Limb (tissue), 2 donors: ENCODE data around the gene NUMBL.

Source experiments
- DNase-seq, 2 donors: peaks; one replicate each; pipeline ENCODE4 v3.0.0-alpha.2; 2016; ENCODE audit errors: extremely low spot score in 2 of 2

Gene NUMBL

DNA sequence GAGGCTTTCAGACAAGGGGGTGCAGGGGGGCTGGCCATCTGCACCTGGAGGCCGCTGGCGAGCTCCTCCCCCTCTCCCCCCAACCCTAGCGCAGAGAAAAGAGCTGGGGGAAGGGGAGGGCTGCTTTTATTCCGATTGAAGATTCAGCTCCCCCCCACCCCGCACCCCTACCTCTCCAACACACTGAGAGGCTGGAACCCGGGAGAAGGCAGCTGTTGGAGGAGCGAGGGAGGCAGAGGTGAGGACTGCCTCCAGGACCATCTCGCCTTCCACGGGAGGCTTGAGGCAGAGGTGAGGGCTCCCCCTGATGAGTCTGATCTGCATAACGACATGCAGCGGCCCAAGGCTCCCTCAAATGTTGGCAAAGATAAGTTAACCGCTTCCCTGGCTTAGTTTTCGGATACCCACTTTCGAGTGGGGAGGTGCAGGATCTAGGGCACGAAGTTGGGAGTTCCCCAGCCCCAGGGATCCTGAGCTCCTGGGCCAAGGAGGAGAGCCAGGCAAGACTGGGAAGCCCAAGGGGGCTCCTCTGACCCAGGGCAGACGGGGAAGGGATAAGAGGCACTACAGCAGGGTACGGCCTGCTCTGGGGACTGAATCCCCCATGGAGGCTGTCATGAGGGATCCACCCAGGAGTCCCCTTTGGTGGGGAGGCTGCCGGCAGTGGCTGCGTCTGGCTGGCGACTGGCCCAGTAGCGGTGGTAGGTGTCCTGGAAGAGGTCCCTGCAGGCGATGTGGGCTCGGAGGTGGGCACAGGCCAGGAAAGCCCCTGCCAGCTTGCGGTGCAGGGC, 1.2 kb upstream of the NUMBL start:
- DNase-seq: no peak

DNA sequence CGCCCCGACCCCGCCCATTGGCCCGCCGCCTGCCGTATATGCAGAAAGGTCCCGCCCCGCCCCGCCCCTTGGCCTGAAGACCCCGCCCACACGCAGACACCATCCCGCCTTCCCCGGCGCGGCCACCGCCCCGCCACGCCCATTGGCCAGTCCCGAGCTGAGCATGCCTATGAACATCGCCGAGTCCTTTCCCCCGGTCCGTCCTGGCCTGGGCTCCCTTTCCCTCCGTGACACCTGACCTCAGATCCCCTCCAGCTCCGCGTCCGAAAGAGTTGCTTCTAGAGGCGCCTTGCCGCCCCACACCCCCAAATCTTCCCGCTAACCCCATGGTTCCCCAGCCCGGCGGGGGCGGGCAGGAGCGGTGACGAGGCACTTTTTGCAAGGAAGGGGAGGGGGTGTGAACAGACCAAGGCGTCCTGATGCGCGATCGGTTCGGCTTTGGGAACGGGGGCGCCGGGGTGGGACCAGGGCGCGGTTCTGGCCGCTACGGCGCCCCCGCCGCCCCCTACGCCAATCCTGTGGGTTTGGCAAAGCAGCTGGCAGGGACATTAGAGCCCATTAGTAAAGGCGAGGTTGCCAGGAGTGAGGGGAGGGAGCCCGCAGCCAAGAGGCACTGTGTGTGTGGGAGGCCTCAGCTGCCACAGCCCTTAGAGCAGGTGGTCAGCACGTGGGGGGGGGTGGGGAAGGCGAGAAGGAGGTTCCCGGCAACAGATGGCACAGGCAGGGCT, 406 bp upstream of the NUMBL start:
- peak; percentile 94 to 99 for DNase-seq

DNA sequence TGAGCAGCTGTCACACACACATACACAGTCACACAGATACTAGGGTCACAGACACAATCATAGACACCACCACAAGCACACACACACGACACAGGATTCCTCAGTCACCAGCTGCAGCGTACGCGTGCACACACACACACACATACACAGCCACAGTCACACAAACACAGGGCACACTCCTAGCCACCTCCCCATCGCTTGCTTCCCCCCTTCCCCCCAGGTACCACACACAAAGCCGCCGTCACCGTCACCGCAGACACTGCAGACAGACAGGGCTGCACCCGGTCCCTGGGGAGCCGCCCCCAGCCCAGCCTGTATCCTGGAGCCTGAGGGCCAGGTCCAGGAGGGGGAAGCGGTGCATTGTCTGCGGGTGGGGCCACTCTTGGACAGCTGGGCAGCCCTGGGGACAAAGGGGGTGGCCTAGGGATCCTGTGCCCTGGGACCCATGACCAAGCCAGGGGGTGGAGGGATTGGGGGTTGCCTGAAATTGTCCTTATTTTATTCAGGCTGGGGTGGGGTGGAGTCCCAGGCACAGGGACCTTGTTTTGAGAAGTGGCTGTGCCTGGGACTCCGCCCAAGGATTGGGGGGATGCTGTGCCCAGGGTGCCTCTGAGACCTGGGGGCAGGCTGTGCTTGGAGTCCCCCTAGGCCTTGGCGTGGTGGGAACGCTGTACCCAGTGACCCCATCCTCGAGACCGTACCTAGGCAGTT, 957 bp downstream of the NUMBL start:
- peak in 1 of 2 donors; percentile 66 for DNase-seq

DNA sequence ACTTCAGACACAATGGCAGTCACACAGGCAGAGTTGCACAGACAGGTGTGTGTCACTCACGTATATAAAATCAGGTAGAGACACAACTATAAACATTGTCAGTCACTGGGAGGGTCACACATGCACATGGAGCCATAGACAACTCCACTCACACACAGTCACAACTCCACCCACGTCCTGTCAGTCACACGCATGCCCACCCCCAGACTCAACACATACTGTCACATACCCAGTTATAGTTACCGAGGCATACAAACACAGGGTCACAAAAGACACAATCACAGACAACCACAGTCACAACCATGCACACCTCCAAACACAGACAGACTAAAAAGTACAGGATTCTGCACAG, 1.5 kb downstream of the NUMBL start:
- DNase-seq: no peak

DNA sequence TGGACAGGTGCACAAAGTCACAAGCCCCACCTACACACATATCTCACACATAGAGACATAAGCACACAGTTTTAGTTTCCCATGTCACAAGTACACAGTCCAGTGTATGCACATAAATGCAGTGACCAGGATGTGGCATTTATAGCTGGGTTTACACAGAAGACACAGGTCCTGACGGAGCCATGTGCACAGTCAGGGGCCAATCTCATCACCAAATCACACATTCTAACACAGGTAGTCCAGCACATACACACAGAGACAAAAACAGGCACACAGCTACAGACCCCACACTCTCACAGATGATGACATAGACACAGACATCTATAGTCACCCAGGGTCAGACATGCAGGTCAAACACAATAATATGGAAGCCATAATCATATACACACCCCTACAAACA, 2.1 kb downstream of the NUMBL start:
- no peak for DNase-seq

DNA sequence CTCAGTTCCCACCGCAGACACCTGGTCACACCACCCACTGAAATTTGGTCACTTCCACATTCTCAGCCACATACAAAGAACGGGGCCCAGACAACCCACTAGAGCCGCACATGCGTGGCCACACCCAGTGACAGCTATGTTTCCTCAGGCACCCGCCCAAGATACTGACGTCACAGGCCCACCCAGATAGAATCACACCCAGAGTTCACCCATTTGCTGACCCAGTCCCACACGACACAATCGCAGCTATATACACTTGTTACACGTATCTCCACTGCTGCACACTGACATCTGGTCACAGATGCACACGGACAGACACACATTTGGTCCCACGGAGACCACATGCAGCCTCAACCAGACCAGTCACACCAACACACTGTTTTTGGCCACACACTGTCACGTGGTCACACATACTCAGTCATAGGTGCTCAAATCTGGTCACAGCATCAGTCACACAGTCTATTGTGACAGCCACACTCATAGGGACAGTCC, 2.9 kb downstream of the NUMBL start:
- peak; percentile 34 to 70 for DNase-seq

DNA sequence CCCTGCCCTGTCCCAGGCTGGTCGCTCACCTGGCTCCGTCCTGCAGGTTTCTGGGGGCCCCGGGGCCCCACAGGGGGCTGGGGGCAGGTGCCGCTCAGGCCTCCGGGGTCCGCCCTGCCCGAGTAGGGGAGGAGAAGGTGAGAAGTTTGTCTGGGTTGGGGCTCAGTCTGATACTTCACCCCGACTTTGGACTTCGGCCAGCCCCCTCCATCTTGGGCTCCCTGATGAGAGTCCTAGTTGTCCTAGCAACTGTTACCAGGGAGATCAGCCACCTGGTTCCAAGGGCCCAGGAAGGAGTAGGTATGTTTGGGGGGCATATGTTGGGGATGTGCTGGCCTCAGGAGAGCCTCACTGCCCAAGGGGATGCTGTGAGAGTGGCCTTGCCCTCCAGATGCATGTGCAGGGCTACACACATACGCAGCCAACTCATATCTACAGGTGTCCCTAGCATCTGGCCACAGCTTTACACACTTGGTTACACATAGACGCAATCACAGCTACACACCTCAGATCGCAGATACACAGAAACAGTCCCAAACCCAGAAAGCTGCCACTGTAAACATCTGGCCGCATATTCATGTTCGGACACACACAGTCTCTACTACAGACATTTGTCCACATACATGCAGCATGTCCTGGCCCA, 3.4 kb downstream of the NUMBL start:
- DNase-seq: no peak

DNA sequence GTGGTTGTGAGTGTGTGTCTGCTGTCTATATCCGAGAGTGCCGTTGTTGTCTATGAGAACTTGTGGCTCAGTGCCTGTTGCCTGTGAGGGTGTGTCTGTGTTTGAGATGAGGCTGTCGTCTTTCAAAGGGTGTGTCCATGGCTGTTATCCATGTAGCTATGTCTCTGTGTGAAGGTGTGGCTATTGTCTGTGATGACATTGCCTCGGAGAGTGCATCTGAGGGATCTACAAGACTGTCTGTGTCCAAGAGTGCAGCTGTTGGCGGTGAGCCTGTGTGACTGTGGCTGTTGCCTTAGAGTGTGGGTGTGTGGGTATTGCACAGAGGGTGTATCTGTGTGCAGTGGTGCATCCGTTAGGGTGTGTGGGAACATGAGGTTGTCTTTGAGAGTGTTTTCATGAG, 4.9 kb downstream of the NUMBL start:
- no peak for DNase-seq

DNA sequence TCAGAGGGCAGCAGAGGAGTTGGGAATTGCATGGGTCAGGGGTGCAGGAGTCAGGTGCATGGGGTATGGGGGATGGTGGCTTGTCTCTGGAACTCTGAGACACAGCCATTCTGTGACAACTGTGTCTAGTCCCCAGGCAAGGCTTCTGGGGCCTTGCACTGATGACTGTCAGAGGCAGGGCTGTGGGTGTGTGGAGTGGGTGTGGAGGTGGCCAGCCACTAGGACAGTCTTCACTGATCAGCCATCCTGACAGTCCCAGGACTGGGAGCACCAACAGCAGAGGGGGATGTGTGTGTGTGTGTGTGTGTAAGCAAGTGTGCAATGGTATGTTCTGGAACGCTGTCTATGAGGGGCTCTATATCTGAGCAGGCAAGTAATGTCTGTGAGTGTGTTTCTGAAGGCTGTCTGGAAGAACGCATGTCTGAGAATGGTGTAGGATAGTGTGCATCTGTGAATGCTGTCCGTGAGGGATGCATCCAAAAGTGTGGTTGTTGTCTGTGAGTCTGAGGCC, 5.4 kb downstream of the NUMBL start:
- no peak for DNase-seq

DNA sequence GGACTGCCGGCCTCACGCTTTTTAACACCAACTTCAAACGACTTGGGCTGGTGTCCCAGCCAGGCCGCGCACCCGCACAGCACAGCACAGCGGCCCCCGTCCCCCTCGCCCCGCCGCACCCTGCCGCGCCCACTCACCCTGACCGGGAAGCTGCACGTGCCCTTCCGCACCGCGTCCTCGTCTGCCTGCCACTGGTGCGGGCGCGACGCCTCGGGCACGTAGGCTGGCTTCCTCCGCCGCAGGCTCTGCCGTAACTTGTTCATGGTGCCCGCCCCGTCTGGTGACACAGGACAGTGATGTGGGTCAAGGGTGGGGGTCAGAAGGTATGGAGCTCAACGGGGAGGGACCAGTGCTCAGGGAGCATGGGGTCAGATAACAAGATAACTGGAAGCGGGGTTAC, 6.2 kb downstream of the NUMBL start:
- no peak for DNase-seq

DNA sequence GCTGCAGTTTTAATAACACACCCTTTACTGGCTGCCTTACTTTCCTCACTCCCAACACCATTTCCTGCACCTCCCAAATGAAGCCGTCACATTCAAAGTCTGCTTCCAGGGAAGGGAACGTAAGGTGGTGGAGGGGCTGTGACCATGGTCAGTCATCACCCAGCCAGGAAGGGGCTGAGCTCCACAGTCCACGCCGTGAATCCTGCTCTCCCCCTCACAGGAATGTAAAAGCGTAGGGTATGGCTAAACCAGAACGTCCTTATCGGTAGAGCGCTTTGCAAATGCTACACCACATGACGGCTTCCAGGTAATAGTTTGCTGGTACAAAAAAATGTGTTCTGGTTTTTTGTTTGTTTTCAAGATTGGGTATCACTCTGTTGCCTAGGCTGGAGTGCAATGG, 7.0 kb downstream of the NUMBL start:
- DNase-seq: no peak

DNA sequence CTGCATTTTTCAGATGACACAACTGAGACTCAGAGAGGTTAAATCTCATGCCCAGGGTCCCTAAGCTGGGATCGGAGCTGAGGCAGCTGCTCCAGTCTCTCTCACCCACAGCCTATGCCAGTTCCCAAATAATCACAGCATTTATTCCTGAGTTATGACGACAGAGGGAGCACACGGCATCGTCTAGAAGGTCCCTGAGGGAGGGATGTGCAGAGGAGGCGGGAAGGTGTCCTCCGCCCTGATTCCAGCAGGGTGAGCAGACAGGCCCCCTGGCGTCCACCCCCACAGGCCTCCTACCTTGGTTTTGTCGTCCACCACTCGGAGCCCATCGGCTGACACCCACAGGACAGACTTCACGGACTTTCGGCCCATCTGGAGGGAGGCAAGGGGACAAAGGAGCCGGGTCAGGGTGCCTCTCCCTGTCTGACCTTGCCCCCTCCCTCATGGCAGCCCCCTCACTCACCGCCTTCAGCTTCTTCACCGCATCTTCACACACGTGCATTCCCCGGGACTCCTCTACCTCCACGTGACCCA, 8.0 kb downstream of the NUMBL start:
- no peak for DNase-seq

DNA sequence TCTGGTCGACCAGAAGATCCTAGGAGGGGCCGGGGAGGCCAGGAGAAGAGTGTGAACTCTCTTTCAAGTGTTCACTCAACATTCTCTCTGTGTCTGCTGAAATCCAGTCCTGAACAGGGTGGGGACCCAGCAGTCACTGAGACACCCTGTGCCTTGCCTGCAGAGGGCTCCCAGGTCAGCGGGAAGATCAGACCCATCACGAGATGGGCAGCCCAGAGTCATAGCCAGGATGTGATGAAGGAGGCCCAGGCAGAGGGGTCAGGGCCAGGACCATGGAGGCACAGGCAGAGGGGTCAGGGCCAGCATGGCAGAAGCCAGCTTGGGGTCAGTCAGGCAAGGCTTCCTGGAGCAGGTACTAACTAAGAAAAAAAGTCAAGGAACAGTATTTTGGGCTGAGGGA, 9.4 kb downstream of the NUMBL start:
- DNase-seq: no peak

DNA sequence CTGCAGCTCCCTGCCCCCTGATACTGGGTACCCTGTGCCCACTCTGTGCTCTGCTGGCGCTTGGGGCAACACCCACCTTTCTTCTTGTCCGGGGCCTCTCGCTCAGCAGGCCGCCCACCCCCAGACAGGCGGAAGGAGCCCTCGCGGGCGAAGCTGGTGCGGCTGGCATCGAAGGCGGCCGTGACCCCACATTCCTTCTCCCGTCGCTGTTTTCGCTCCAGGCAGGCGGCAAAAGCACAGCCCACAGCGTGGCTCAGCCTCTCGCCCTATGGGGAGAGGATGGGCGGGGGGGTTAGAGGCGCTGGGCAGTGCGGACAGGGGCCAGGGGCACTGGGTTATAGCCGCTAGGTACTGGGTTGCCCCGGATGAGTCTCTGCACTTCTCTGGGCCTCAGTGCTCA, 13.3 kb downstream of the NUMBL start:
- no peak for DNase-seq

DNA sequence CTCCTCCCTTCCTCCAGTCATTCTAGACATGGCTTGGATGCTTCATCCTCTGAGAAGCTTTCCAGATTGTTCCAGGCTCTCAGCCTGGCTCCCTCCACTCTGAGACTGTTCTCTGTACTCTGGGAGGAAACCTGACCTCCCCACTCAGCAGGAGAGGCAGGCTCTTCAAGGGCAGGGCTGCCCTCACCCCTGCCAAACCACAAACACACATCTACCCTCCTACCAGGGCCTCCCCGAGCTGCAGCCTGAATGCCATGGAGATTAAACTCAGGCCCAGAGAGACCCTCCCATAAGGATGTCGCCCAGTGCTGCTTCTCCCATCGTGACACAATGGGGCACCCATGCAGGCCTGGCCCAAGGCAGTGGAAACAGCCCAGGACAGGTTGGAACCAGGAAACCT, 16.2 kb downstream of the NUMBL start:
- DNase-seq: no peak

DNA sequence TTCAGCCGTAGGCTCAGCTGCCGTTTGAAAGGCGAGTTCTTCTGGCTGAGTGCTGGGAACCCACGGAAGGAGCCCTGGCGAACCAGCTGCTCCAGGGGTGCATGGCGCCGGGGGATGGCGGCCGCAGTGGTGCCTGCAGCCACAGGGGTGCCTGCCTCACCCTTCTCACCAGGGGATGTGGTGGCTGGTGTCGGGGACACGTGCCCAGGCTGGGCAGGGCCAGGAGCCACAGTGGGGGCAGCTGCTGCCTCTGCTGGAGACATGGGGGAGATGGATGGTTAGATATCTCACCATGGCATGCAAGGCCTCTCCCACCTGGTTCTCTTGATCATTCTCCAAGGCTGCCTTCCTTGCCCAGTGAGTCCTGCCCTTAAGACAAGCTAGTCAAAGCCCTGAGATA, 17.1 kb downstream of the NUMBL start:
- no peak for DNase-seq

DNA sequence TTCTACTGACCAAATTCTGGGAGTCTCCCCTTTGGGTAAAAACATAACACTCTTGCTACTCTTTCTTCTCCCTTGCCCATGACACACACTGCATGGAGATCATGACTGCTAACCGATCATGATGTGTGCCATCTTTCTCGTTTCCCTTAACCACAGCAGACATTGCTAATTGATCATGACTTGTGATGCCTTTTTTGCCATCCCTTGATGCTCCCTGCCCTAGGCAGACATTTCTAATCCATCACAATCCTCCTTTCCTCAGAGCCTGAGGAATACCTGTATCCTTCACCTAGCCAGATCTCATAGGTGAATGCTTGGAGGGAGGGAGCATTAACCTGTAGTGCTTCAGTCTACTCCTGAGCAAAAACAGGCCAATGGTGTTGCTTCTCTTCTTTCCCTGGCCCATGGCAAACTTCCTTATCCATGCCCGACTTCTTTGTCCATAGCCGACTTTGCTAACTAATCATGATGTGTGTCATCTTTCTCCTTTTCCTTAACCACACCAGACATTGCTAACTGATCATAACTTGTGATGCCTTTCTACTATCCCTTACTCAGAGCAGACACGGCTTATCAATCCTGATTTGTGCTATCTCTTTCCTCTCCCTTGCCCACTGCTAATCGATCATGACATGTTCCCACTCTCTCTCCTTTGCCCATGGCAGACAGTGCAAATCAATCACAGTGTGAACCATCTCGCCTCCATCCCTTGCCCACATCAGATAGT, 17.7 kb downstream of the NUMBL start:
- DNase-seq: no peak

DNA sequence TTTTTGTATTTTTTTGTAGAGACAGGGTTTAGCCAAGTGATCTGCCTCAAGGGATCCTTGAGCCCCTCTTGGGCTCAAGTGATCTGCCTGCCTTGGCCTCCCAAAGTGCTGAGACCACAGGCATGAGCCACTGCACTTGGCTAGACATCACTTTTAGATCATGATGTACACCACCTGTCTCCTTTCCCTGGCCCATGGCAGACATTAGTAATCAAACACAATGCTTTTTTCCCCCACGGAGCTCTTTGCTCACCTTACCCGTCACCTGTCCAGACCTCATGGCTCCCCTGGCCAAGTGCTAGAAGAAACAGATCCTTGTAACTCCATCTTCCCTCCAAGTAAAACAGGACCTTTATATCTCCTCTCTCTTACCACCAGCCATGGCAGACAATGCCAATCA, 18.4 kb downstream of the NUMBL start:
- no peak for DNase-seq

DNA sequence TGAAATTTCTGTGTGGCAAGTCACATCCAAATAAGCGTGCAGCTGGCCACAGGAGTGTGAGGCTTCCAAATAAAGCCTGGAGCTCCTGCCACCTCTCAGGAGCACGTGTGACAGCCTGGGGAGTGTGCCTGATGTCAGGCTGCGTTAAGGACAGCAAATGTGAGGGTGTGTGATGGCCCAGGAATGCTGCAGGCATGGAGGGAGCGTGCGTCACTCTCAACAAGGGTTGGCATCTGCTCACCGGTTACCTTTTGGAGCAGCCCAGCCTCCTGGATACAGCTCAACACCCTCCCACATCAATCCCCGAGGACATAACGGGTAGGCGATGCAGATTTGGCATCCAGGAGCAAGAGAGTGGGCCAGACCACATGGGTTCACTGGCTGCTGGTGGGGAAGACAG, 19.0 kb downstream of the NUMBL start:
- DNase-seq: no peak

DNA sequence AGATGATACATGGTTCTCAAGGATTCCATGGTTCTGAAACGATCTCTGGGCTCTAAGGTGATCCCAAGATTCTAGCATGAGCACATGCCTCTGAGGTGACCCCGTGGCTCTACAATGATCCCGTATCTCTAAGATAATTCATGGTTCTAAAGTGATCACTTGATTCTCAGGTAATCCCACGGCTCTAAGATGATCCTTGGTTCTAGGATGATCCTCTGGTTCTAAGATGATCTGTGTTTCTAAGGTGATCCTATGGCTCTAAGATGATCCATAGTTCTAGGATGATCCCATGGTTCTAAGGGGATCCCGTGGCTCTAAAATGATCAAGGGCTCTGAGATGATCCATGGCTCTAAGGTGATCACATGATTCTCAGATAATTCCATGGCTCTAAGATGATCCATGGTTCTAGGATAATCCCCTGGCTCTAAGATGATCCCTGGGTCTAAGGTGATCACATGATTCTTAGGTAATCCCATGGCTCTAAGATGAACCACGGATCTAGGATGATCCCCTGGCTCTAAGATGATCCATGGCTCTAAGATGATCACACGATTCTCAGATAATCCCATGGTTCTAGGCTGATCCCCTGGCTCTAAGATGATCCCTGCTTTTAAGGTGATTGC, 21.3 kb downstream of the NUMBL start:
- no peak for DNase-seq
